CD4-positive, alpha-beta T cell treated with Interleukin-15 for 1 hour (primary cell): ENCODE measurements around the gene PDZRN3.

Experiments
- DNase-seq: peaks from one replicate; pipeline ENCODE4 v3.0.0-alpha.2; 2020

The PDZRN3 gene

GRCh38 chr3:73511571-73512525, 112.9 kb downstream of the PDZRN3 start:
- no peak for DNase-seq

GRCh38 chr3:73510784-73511183, 114.0 kb downstream of the PDZRN3 start:
- no peak for DNase-seq

GRCh38 chr3:73510334-73510733, 114.4 kb downstream of the PDZRN3 start:
- DNase-seq: no peak

- DNase-seq: no peak
Measured at GRCh38 chr3:73509816-73510215, 114.9 kb downstream of the PDZRN3 start.

- no peak for DNase-seq
Measured at GRCh38 chr3:73509066-73509465, 115.7 kb downstream of the PDZRN3 start.

- DNase-seq: no peak
Measured at GRCh38 chr3:73508330-73508954, 116.3 kb downstream of the PDZRN3 start.

GRCh38 chr3:73504852-73505251, 119.9 kb downstream of the PDZRN3 start:
- no peak for DNase-seq

GRCh38 chr3:73504239-73504638, 120.5 kb downstream of the PDZRN3 start:
- DNase-seq: no peak

GRCh38 chr3:73503781-73504180, 121.0 kb downstream of the PDZRN3 start:
- no peak for DNase-seq

GRCh38 chr3:73502609-73503583, 121.8 kb downstream of the PDZRN3 start:
- peak; percentile 32 for DNase-seq

GRCh38 chr3:73500321-73500720, 124.4 kb downstream of the PDZRN3 start:
- no peak for DNase-seq

GRCh38 chr3:73499787-73500186, 125.0 kb downstream of the PDZRN3 start:
- no peak for DNase-seq

GRCh38 chr3:73498764-73499622, 125.7 kb downstream of the PDZRN3 start:
- DNase-seq: no peak

- DNase-seq: no peak
Measured at GRCh38 chr3:73497646-73498406, 126.9 kb downstream of the PDZRN3 start.

GRCh38 chr3:73493543-73494308, 131.0 kb downstream of the PDZRN3 start:
- DNase-seq: no peak

- no peak for DNase-seq
Measured at GRCh38 chr3:73492186-73492585, 132.6 kb downstream of the PDZRN3 start.

GRCh38 chr3:73491287-73491662, 133.5 kb downstream of the PDZRN3 start:
- no peak for DNase-seq

GRCh38 chr3:73490453-73491286, 134.1 kb downstream of the PDZRN3 start:
- no peak for DNase-seq

GRCh38 chr3:73485877-73486330, 138.8 kb downstream of the PDZRN3 start:
- no peak for DNase-seq
